GM23338 (cell line): ENCODE measurements around the gene RXRA.

Experiments used
- EZH2 ChIP-seq: fragments of 200-600 bp; sonication (generic); IDR thresholded peaks from one replicate; pipeline ENCODE4 v1.8.0; 2017; ENCODE audit warnings: antibody characterized with exemption, mild to moderate bottlenecking, low read depth; ENCODE audit not compliant: unreplicated experiment
- EZH2phosphoT487 ChIP-seq: fragments of 200-600 bp; sonication (generic); IDR thresholded peaks from one replicate; pipeline ENCODE4 v1.8.1; 2018; ENCODE audit warnings: antibody characterized with exemption; ENCODE audit not compliant: unreplicated experiment
- POLR2AphosphoS5 ChIP-seq: IDR thresholded peaks from 2 replicates; pipeline ENCODE4 v1.6.1; 2016; ENCODE audit warnings: antibody characterized with exemption, low read depth
- STAT1 ChIP-seq: IDR thresholded peaks from one replicate; pipeline ENCODE4 v1.6.1; 2016; ENCODE audit warnings: antibody characterized with exemption; ENCODE audit not compliant: unreplicated experiment
- ZNF114 ChIP-seq: fragments of 250-450 bp; sonication (Bioruptor Pico); IDR thresholded peaks from 2 replicates; pipeline ENCODE4 v1.5.0; 2020; ENCODE audit warnings: mild to moderate bottlenecking, moderate library complexity
- TF ChIP-seq, protein P1 (sequence below), 2 experiments: fragments of 200-600 bp in 1 of 2; sonication (generic) in 1 of 2; conservative IDR thresholded peaks; 2 replicates each; pipeline versions ENCODE4 v1.5.1 to v1.6.1; 2016 to 2017; ENCODE audit warnings: antibody characterized with exemption in 2 of 2, low read depth in 2 of 2, mild to moderate bottlenecking in 2 of 2, moderate library complexity in 1 of 2
- TF ChIP-seq, protein P2 (sequence below): IDR thresholded peaks from one replicate; pipeline ENCODE4 v1.6.1; 2018; ENCODE audit warnings: antibody characterized with exemption; ENCODE audit not compliant: unreplicated experiment

DNA sequence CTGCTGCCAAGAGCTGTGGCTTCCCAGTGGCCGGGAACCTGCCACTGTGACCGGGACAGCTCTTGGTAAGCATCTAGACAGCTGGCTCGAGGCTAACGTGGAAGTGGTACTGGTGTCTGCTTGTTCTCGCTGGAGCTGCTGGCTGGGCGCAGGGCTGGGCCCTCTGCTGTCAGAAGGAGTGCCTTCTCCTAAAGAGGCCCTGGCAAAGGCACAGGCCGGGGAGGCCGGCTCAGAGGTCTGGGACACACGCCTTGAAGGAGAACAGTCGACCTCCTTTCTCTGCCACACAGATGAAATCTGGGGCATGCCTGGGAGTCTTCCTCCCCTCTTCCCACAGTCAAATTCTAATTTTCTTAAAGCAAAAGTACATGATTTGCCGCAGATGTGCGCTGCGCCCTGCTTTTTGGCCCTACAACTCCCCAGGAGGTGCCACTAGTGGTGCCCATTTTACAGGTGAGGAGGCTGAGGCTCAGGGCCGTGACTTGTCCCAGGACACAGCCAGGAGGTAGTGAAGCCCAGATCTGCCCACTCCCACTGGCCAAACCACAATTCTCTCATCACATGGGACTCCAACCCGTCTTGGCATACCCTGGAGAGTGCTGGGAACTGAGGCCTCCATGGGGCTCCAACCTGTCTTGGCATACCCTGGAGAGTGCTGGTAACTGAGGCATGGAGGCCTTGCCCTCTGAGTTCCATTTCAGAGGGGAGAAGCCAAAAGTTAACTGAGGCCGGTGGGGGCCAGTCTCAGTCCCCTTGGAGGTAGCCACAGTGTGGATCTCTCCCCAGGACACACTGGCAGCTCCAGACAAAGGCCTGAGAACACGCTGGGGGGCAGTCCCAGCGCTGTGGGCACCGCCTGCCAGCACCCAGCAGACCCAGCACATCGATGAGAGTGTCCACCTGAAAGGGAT is 12.0 kb upstream of the RXRA start:
- no peak for TF ChIP-seq POLR2AphosphoS5
- TF ChIP-seq STAT1 = no peak
- TF ChIP-seq, protein P1, sequence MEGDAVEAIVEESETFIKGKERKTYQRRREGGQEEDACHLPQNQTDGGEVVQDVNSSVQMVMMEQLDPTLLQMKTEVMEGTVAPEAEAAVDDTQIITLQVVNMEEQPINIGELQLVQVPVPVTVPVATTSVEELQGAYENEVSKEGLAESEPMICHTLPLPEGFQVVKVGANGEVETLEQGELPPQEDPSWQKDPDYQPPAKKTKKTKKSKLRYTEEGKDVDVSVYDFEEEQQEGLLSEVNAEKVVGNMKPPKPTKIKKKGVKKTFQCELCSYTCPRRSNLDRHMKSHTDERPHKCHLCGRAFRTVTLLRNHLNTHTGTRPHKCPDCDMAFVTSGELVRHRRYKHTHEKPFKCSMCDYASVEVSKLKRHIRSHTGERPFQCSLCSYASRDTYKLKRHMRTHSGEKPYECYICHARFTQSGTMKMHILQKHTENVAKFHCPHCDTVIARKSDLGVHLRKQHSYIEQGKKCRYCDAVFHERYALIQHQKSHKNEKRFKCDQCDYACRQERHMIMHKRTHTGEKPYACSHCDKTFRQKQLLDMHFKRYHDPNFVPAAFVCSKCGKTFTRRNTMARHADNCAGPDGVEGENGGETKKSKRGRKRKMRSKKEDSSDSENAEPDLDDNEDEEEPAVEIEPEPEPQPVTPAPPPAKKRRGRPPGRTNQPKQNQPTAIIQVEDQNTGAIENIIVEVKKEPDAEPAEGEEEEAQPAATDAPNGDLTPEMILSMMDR (conservative IDR thresholded peaks at IDR 0.05; ENCODE audit: low read depth in 2 of 2) = no peak
- no peak for TF ChIP-seq EZH2
- TF ChIP-seq EZH2phosphoT487 = no peak
- TF ChIP-seq, protein P2, sequence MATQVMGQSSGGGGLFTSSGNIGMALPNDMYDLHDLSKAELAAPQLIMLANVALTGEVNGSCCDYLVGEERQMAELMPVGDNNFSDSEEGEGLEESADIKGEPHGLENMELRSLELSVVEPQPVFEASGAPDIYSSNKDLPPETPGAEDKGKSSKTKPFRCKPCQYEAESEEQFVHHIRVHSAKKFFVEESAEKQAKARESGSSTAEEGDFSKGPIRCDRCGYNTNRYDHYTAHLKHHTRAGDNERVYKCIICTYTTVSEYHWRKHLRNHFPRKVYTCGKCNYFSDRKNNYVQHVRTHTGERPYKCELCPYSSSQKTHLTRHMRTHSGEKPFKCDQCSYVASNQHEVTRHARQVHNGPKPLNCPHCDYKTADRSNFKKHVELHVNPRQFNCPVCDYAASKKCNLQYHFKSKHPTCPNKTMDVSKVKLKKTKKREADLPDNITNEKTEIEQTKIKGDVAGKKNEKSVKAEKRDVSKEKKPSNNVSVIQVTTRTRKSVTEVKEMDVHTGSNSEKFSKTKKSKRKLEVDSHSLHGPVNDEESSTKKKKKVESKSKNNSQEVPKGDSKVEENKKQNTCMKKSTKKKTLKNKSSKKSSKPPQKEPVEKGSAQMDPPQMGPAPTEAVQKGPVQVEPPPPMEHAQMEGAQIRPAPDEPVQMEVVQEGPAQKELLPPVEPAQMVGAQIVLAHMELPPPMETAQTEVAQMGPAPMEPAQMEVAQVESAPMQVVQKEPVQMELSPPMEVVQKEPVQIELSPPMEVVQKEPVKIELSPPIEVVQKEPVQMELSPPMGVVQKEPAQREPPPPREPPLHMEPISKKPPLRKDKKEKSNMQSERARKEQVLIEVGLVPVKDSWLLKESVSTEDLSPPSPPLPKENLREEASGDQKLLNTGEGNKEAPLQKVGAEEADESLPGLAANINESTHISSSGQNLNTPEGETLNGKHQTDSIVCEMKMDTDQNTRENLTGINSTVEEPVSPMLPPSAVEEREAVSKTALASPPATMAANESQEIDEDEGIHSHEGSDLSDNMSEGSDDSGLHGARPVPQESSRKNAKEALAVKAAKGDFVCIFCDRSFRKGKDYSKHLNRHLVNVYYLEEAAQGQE = no peak
- TF ChIP-seq ZNF114 (CRISPR knock-in tag) = no peak
